Measurements from ENCODE around the gene PARVB.
"Not testable (repeated sequence)": the region's sequence is repeated elsewhere in the genome, so short reads cannot be mapped to it uniquely, and the experiment has no call there.

Gene PARVB

DNA sequence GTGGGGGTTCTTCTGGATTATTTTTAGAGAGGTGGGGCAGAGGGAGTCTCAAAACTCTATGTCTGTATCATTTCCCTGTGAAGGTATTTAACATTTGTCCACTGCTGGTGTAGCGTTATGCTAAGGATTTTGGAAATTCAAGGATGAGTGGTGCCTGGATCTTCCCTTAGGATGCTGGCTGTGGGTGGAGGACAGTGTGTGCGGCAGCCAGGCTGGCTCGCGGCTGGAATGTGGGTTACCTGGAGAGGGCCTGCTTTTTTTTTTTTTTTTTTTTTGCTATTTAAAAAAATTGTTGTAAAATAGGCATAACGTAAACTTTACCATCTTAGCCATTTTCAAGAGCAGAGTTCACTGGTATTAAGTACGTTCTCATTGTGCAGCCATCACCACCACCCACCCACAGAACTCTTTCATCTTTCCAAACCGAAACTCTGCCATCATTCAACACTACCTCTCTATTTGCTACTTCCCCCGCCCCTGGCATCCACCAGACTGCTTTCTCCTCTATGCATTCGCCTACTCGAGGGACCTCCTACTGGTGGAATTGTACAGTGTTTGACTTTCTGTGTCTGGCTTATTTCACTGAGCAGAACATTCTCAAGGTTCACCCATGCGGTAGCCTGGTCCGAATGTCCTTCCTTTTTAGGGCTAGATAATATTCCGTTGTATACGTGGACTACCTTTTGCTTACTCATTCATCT, 67.1 kb downstream of the PARVB start:
- DNase-seq, result peak; percentile 64

GRCh38 chr22:44091751-44092150, 67.6 kb downstream of the PARVB start:
- no peak for DNase-seq

DNA sequence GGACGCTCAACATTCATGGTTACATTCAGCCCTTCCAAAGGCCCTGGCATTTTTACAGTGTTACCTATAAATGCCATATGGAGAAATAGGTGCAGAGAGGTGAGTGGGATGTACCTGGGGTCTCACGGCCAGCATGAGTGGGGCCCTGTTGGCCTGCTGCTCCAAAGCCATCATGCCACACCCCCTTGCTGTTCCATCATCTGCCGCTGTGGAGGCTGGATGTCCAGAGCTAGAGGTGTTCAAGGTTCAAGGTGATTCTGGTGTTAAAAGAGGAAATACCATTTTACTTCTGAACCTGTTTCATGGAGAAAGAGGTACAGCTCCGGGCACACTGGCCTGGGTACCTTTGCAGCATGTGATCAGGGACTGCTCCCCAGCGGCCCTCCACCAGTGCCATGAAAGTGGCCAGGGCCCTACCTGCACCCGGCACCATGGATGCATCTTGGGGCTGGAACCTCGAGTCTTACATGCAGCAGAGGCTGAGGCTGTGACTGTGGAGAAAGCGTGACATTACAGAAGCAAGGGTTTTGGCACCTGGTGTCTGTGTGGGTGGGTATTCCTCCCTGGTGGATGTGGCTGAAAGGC, 68.6 kb downstream of the PARVB start:
- no peak for DNase-seq

DNA sequence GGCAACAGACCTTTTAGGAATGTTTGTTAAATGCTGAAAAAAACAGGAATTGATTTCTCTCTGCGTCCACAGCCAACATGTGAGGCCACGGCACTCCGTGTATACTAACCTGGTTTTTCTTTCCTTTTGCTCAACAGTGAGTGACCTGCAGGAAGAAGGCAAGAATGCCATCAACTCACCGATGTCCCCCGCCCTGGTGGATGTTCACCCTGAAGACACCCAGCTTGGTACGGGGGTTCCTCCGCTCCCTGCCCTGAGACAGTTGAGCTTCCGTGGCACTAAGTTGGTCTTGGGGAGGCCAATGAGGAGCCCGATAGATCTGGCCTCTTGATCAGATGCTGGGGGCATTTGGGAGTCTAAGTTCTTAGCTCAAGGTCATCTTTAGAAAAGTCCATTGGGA, 69.7 kb downstream of the PARVB start:
- no peak for DNase-seq

DNA sequence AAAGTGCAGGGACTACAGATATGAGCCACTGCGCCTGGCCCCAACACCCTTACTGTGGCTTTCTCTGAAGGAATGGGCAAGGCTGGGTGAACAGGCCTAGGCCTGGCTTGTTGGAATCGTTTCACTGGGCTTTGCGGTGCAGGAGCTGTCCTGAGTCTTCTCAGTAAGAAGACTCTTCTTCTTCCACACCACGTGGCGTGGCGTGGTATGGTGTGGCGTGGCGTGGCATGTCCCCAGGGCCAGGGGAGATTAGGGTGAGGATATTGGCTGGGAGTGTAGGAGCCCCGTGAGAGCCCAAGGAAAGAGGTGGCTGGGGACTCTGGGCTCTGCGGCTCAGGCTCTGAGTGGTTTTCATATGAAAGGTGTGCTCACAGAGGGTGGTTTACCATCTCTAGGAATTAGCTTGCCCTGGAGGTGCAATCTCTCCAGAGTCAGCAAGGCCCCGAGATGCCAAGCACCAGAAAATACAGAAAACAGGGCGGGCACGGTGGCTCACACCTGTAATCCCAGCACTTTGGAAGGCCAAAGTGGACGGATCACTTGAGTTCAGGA, 70.7 kb downstream of the PARVB start:
- no peak for DNase-seq

DNA sequence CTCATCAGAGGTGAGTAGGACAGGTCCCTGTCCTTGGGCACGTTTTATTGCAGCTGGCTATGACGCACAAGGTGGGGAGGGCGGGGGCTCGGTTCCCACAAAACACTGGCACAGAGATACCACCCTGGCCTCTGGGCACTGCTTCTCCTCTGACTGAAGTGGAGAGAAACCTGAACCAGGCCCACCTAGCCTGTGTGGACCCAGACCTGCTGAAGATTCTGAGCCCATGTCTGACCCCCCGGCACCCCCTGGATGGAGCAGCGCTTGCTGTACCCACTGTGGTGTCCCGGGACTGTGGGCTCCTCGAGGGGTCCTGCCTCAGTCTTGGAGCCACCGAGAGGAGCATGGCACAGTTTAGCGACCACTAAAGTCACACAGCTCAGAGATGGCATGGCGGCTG, 72.6 kb downstream of the PARVB start:
- no peak for DNase-seq

DNA sequence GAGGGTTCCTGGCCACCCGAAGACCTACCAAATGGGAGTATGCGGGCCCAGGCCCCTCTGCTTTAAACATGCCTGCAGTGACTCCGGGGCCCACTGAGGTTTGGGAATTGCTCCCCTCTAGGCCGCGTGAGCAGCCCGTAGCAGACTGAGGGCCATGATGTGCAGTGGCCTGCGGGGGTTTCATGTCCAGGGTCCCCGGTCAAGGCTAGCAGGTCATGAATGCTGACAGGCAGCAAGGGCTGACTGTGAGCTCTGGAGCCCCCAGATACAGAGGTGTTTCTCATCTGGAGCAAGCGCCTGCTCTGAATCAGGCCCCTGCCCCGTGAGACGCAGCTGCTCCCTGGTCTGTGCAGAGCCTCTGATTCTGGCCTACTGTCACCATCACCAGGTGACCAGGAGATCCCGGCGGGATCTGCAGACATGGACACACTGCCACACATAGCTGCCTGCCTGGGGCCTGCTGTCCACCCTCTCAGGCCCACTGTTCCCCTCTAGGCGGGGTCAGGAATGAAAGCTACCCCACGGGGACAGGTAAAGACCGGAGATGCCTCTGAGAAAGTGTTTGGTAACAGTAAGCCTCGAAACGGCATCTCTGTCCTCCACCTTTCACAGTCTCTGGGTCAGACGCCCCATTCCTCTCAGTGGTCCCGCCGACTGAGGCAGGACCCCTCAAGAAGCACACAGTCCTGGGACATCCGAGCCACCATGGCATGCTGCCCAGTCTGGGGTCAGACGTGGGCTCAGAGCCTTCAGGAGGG, 73.3 kb downstream of the PARVB start:
- DNase-seq, result no peak

GRCh38 chr22:44098021-44098739, 74.1 kb downstream of the PARVB start:
- DNase-seq, result no peak

DNA sequence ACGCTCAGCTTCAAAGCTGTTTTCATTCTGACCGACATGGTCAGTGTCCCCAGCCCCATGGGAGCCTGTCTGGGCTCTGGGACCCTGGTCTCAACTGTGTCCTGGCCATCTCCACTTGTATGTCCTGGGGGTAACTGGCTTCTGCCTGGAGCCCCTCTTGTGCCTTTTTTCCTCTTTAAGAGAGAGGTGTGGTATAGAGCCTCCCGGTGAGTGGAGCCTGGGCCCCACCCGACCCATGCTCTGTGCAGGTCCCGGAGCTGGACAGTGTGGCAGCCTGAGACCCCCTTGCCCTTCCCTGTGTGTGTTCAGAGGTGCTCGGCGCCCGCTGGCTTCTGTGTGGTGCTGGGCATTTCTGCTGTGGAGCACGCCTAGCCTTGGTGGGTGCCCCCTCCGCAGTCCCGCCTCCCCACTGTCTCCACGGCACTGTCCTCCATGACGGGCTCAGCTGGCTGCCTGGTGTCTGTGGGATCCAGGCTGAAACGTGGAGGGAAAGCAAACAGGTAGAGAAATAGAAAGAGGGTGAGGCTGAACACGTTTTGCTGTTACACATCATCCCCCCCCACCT, 74.9 kb downstream of the PARVB start:
- DNase-seq, result no peak

- no peak for DNase-seq
These were observed 75.6 kb downstream of the PARVB start for GRCh38 chr22:44099696-44100095.

- DNase-seq, result no peak
These were observed 76.3 kb downstream of the PARVB start for GRCh38 chr22:44100411-44100810.

DNA sequence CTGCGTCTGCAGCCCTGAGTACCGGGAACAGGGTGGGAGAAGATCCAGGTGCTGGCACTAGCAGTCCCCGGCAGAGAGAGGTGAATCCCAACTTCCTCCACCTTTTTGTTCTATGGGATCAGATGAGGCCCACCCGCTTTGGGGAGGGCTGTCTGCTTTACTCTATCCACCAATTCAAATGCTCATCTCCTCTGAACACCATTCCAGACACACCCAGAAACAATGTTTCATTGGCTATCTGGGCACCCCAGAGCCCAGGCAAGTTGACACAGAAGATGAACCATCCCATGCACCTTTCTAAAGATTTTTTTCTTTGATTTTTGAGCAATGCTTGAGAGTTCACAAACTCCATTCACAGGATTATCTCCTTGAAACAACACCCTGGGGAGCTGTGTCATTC, 78.0 kb downstream of the PARVB start:
- no peak for DNase-seq

GRCh38 chr22:44102856-44103255, 78.8 kb downstream of the PARVB start:
- no peak for DNase-seq

DNA sequence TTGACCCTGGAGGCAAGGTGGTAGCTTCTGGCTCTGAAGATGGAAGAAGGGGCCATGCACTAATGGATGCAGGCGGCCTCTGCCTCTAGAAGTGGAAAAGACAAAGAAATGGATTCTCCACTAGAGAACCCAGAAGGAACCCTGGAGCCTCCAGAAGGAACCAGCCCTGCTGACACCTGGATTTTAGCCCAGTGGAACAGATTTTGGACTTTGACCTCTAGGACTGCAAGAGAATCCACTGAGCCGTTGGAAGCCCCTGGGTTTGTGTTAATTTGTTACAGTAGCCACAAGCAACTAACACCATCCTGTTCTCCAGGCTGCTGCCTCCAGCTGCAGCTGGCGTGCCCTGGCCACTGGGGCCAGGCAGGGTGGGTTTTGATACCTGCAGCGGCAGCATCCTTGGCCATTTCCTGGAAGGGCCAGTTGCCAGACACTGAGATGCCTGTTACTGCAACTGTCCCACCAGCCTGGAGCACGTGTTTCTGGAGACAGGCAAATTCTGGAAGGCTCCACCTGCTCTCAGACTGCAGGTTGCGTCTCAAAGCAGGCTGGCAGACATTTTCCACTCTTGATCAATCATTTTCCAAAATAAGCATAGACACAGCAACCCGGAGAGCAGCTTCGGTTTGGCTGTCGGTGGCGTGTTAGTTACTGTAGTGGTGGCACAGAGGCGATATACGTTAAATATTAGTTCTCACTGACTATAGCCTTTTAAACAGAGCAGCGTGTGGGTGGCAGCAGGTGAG, 79.8 kb downstream of the PARVB start:
- no peak for DNase-seq

DNA sequence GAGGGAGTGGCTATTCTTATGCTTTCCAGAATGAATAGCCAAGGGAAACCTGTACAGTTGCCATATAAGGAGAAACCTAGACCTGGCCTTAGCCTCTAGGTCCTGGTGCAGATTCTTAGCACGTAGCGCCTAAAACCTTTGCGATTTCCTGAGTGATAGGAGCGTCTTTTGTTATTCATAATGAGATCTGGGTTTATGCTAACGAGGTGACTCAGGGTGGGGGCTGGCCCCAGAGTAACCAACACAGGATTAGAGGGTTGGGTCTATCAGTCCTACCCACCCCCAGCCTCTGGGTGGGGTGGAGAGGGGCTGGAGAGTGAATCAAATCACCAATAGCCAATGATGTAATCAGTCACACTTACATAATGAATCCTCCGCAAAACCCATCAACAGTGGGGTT, 83.2 kb downstream of the PARVB start:
- peak; percentile 18 for DNase-seq

DNA sequence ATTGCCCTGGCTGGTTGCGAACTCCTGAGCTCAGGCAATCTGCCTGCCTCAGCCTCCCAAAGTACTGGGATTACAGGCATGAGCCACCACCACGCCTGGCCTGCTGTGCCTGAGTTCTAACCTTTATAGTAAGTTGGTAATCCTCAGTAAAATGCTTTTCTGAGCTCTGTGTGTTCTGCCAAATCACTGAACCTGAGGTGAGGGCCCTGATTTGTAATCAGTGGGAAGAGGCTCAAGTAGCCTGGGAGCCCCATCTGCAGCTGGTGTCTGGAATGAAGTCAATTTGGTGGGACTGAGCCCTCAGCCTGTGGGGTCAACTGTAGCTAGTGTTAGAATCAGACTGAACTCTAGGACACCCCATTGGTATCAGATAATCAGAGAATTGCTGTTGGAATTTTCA, 84.0 kb downstream of the PARVB start:
- no peak for DNase-seq

GRCh38 chr22:44108806-44109385, 84.8 kb downstream of the PARVB start:
- no peak for DNase-seq

DNA sequence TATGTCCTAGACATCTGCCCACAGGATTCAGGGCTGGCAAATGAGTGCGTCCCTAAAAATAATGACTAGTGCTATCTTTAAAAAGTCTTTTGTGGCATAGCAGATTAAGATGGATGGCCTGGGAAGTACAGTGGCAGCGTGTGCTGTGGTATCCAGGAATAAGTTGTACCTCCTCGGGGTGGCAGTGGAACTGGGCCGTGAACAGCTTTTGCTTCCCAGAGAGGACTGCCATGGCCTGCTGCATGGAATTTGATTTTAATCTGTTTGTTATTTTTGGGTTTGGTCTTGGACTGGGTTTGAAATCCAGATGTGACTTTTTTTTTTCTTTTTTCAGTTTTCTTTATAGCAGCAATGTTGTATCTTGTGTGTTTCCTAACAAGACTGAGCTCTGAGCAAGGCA, 85.3 kb downstream of the PARVB start:
- DNase-seq, result no peak

- DNase-seq, result not testable (repeated sequence)
These were observed 86.6 kb downstream of the PARVB start for GRCh38 chr22:44110656-44111055.

DNA sequence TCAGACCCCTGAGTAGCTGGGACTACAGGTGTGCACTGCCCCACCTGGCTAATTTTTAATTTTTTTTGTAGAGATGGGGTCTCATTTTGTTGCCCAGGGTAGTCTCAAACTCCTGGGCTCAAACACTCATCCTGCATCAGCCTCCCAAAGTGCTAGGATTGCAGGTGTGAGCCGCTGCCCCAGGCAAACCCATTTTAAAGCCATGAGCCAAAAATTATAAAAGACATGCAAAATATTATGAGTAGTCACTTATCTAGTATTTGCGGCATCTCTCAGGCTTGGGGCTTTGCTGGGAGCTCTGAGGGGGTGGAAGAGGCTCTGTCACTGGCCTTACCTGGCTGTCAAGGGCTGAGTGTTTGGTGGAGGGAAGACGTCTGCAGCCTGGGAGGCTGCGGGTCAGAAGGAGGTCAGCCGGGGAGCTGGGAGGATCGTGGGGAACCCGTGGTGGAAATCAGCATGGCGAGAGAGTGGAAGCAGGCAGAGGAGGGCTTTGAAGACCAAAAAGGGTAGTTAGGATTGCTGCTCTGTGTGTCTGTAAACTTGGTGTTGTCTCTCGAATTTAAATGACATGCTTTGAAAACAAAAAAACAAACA, 87.6 kb downstream of the PARVB start:
- no peak for DNase-seq

- no peak for DNase-seq
These were observed 88.1 kb downstream of the PARVB start for GRCh38 chr22:44112191-44112590.
